Kasumi-1 (cell line): ENCODE results near the gene CELF5.
"Not testable (repeated sequence)": the region's sequence is repeated elsewhere in the genome, so short reads cannot be mapped to it uniquely, and the experiment has no call there.

ENCODE experiments used
- DNase-seq, 2 experiments: peaks; one replicate each; lab custom pipeline; 2025; lab: John Stamatoyannopoulos, UW

The CELF5 gene

GRCh38 chr19:3190470-3190770, 34.0 kb upstream of the CELF5 start:
- DNase-seq, result no peak

- no peak for DNase-seq
Observed at GRCh38 chr19:3190921-3191805, 33.3 kb upstream of the CELF5 start.

- DNase-seq, result not testable (repeated sequence)
Observed at GRCh38 chr19:3191806-3192104, 32.7 kb upstream of the CELF5 start.

GRCh38 chr19:3192228-3192635, 32.2 kb upstream of the CELF5 start:
- no peak for DNase-seq

- no peak for DNase-seq
Observed at GRCh38 chr19:3192684-3193083, 31.8 kb upstream of the CELF5 start.

- peak; percentile 93 to 97 for DNase-seq
Observed at GRCh38 chr19:3193256-3194105, 31.0 kb upstream of the CELF5 start.

GRCh38 chr19:3194106-3195087, 30.1 kb upstream of the CELF5 start:
- no peak for DNase-seq

GRCh38 chr19:3196064-3196932, 28.2 kb upstream of the CELF5 start:
- no peak for DNase-seq

GRCh38 chr19:3196933-3197205, 27.6 kb upstream of the CELF5 start:
- DNase-seq, result no peak

GRCh38 chr19:3198901-3199700, 25.4 kb upstream of the CELF5 start:
- no peak for DNase-seq

GRCh38 chr19:3201072-3201700, 23.3 kb upstream of the CELF5 start:
- no peak for DNase-seq

- DNase-seq, result no peak
Observed at GRCh38 chr19:3201911-3202310, 22.6 kb upstream of the CELF5 start.

GRCh38 chr19:3202346-3202745, 22.1 kb upstream of the CELF5 start:
- DNase-seq, result no peak

- not testable (repeated sequence) for DNase-seq
Observed at GRCh38 chr19:3202895-3203294, 21.6 kb upstream of the CELF5 start.

- DNase-seq, result no peak
Observed at GRCh38 chr19:3203805-3204645, 20.4 kb upstream of the CELF5 start.

GRCh38 chr19:3204646-3205275, 19.7 kb upstream of the CELF5 start:
- no peak for DNase-seq

GRCh38 chr19:3206216-3206953, 18.1 kb upstream of the CELF5 start:
- no peak for DNase-seq
